PC-9 (cell line): ENCODE results near the gene TSFM. TPM values are rescaled to one million over a fixed set of nuclear protein-coding genes. Genes with fewer than 3 reads are reported as not detected.
A peak's percentile ranks its signal among the peaks of the same experiment; 100 is the strongest.

Source experiments
- BruUV-seq: library from RNA; stranded (reverse); fragments of 400-500 nt; replicated peaks from 2 replicates; lab custom pipeline; 2021; lab: Mats Ljungman, UMichigan
- CTCF ChIA-PET: fragments of 300-600 bp; sonication (Branson Sonifier 250); formaldehyde crosslinking; loops from one replicate; lab custom pipeline; 2022; ENCODE audit warnings: antibody characterized with exemption; lab: Charles Lee
- POLR2A ChIA-PET: fragments of 300-600 bp; sonication (Branson Sonifier 250); formaldehyde crosslinking; loops from one replicate; lab custom pipeline; 2022; ENCODE audit warnings: antibody characterized with exemption; ENCODE audit not compliant: unreplicated experiment; lab: Charles Lee
- DNase-seq, 2 experiments: peaks; one replicate each; pipeline versions ENCODE4 v3.0.0 to v3.0.0-alpha.2; 2015 to 2022; ENCODE audit warnings: mixed read lengths in 1 of 2
- H2AFZ ChIP-seq: fragments of 200-600 bp; sonication (generic); 2 replicates; pipeline ENCODE4 v1.8.1; 2017; ENCODE audit warnings: antibody characterized with exemption
- H3F3A ChIP-seq: fragments of 200-600 bp; sonication (generic); 2 replicates; pipeline ENCODE4 v1.8.1; 2017; ENCODE audit warnings: antibody characterized with exemption, mild to moderate bottlenecking, low read depth; ENCODE audit not compliant: insufficient read depth
- H3K27ac ChIP-seq: fragments of 200-600 bp; sonication (generic); 2 replicates; pipeline ENCODE4 v1.6.1; 2016; ENCODE audit warnings: mixed run types
- H3K27me3 ChIP-seq: fragments of 200-600 bp; sonication (generic); 2 replicates; pipeline ENCODE4 v1.6.1; 2016; ENCODE audit warnings: low read depth, mixed run types; ENCODE audit not compliant: insufficient read depth
- H3K36me3 ChIP-seq: fragments of 200-600 bp; sonication (generic); 2 replicates; pipeline ENCODE4 v1.6.1; 2016; ENCODE audit warnings: low read depth, mixed run types
- H3K4me1 ChIP-seq: fragments of 200-600 bp; sonication (generic); replicated peaks from 2 replicates; pipeline ENCODE4 v1.6.1; 2016; ENCODE audit warnings: mixed run types; ENCODE audit not compliant: insufficient read depth
- H3K4me2 ChIP-seq: fragments of 200-600 bp; sonication (generic); 2 replicates; pipeline ENCODE4 v1.6.1; 2017; ENCODE audit warnings: mixed run types
- H3K4me3 ChIP-seq: fragments of 200-600 bp; sonication (generic); 2 replicates; pipeline ENCODE4 v1.6.1; 2016; ENCODE audit warnings: mixed run types
- H3K79me2 ChIP-seq: fragments of 200-600 bp; sonication (generic); 2 replicates; pipeline ENCODE4 v1.6.1; 2017; ENCODE audit warnings: low read depth, mixed run types
- H3K9me2 ChIP-seq: fragments of 200-600 bp; sonication (generic); 2 replicates; pipeline ENCODE4 v1.8.1; 2017; ENCODE audit warnings: mild to moderate bottlenecking; ENCODE audit not compliant: insufficient read depth
- H3K9me3 ChIP-seq: fragments of 200-600 bp; sonication (generic); 2 replicates; pipeline ENCODE4 v1.8.1; 2016; ENCODE audit warnings: low read depth; ENCODE audit not compliant: insufficient read depth
- H4K20me1 ChIP-seq: fragments of 200-600 bp; sonication (generic); 2 replicates; pipeline ENCODE4 v1.8.1; 2017; ENCODE audit not compliant: insufficient read depth
- CTCF ChIP-seq: fragments of 200-600 bp; sonication (generic); conservative IDR thresholded peaks from 2 replicates; pipeline ENCODE4 v1.6.1; 2017; ENCODE audit warnings: mixed run types, antibody characterized with exemption, mild to moderate bottlenecking, moderate library complexity
- EZH2 ChIP-seq: fragments of 200-600 bp; sonication (generic); IDR thresholded peaks from 2 replicates; pipeline ENCODE4 v1.8.0; 2017; ENCODE audit warnings: antibody characterized with exemption, low read depth
- intact Hi-C: fragments of 100-400 bp; cut with micrococcal nuclease; formaldehyde crosslinking; loops from one replicate; pipeline ENCODE4 v1.10.0; 2022; ENCODE audit not compliant: unreplicated experiment
- microRNA-seq: library from miRNA; unstranded; fragments of <30 nt; microRNA quantifications from one replicate; pipeline ENCODE4 v1.2.0, GENCODE V29; 2021; ENCODE audit warnings: borderline number of aligned reads, borderline replicate concordance
- total RNA-seq: library from RNA; stranded (reverse); gene quantifications from 2 replicates; pipeline ENCODE4 v1.2.3, GENCODE V29; 2021

Gene TSFM
- total RNA-seq, 1 experiment from 2014 or later = 44.8 TPM

GRCh38 chr12:57846577-57847319 lies 64.2 kb downstream of the TSFM start, which contains the start of gene CTDSP2:
Gene CTDSP2 (minus strand): TSS chr12:57846729. CDS start chr12:57846435, 294 bp downstream.
- Histone ChIP-seq H3F3A (no peaks in the 10 kb centered on the region), H3K9me2 (no peaks in the 10 kb centered on the region), H3K79me2 (peaks cover 47% of the 10 kb centered on the region), H3K4me1 (peaks cover 15% of the 10 kb centered on the region), H3K36me3 (peaks cover 3% of the 10 kb centered on the region; the same call in 1 of the 2 replicates), H3K4me3 (peak within 1 kb of the TSS; percentile 100), H2AFZ (peak within 1 kb of the TSS; percentile 97), H4K20me1 (peaks cover 28% of the 10 kb centered on the region), H3K9me3 (no peaks in the 10 kb centered on the region), H3K4me2 (peak within 1 kb of the TSS; percentile 87), H3K27me3 (no peaks in the 10 kb centered on the region), H3K27ac (peak within 1 kb of the TSS; percentile 79)
- no TSS peak for BruUV-seq
- TF ChIP-seq EZH2 (no peak), CTCF (no peak)
- intact Hi-C loops = loop anchor here (2.0 kb wide), 2 partner anchors 18 to 50 kb away; no protein-coding TSS in a partner anchor
- ChIA-PET POLR2A (interaction anchor here (0.5 to 0.7 kb wide), 4 partner anchors 18 to 464 kb away, joined by 3 to 13 read pairs (median 5); no protein-coding TSS in a partner anchor), CTCF (interaction anchor here (0.6 to 1.7 kb wide), 4 partner anchors 11 to 65 kb away, joined by 4 to 8 read pairs (median 6); no protein-coding TSS in a partner anchor)
- DNase-seq = peak; percentile 91 to 97

Small RNA genes lying within 50 kb of the gene (microRNA-seq; reads per million reads assigned to microRNA genes)
- gene MIR26A2 = 227 reads per million, percentile 61 among the genes with 10 or more reads in this experiment
- gene MIR6759 = not detected

Other genes starting within 250 kb of the TSFM start
- 93.4 and 105 TPM in 2 replicates for gene DCTN2, start 235.6 kb upstream of the TSFM start, total RNA-seq
- 0.07 TPM in 1 of 2 replicates, not detected in the other for gene KIF5A, start 232.7 kb upstream of the TSFM start, total RNA-seq
- gene PIP4K2C, start 191.6 kb upstream of the TSFM start, total RNA-seq = 47.7 and 48.7 TPM in 2 replicates
- gene DTX3, start 178.0 kb upstream of the TSFM start, total RNA-seq = 16.2 and 18.1 TPM in 2 replicates
- gene ARHGEF25, start 171.4 kb upstream of the TSFM start, total RNA-seq = 12.9 and 18.8 TPM in 2 replicates
- gene B4GALNT1, start 149.6 kb upstream of the TSFM start, total RNA-seq = 15.0 and 17.9 TPM in 2 replicates
- 96.7 and 108 TPM in 2 replicates for gene OS9, start 88.7 kb upstream of the TSFM start, total RNA-seq
- 0.40 and 0.50 TPM in 2 replicates for gene AGAP2, start 44.0 kb upstream of the TSFM start, total RNA-seq
- 18.2 and 22.5 TPM in 2 replicates for gene TSPAN31, start 37.7 kb upstream of the TSFM start, total RNA-seq
- 156 and 194 TPM in 2 replicates for gene CDK4, start 30.5 kb upstream of the TSFM start, total RNA-seq
- gene MARCHF9, start 27.7 kb upstream of the TSFM start, total RNA-seq = 18.9 and 21.2 TPM in 2 replicates
- gene CYP27B1, start 15.7 kb upstream of the TSFM start, total RNA-seq = 1.6 and 1.8 TPM in 2 replicates
- 15.8 and 17.9 TPM in 2 replicates for gene METTL1, start 10.7 kb upstream of the TSFM start, total RNA-seq
- gene EEF1AKMT3, start 10.2 kb upstream of the TSFM start, total RNA-seq = 13.1 and 17.8 TPM in 2 replicates
- gene AVIL, start 35.9 kb downstream of the TSFM start, total RNA-seq = 1.6 and 3.0 TPM in 2 replicates
- 102 and 107 TPM in 2 replicates for gene CTDSP2, start 63.9 kb downstream of the TSFM start, total RNA-seq
- 5.1 and 6.5 TPM in 2 replicates for gene ATP23, start 158.8 kb downstream of the TSFM start, total RNA-seq